ENCODE measurements around the gene HNRNPA3. TPM values are rescaled to one million over a fixed set of nuclear protein-coding genes. Genes with fewer than 3 reads are reported as not detected.

The HNRNPA3 gene
- total and polyA plus RNA-seq, 2 donors (not counting 1 experiment from before 2014, with no cell fraction given): 45.1 to 200 TPM

GRCh38 chr2:177261116-177262060, 48.8 kb downstream of the HNRNPA3 start:
- H2AFZ ChIP-seq (ENCODE audit: insufficient read depth, low read depth, low read length, poor library complexity, severe bottlenecking): no peak overlapping the region
- Mint-ChIP-seq H3K4me3 (peak overlapping the region; percentile 98), H3K27me3 (no peaks in the 10 kb centered on the region), H3K9me3 (ENCODE audit: insufficient read depth) (peaks cover 2% of the 10 kb centered on the region), H3K27ac (peak overlapping the region; percentile 38), H3K4me1 (peaks cover 61% of the 10 kb centered on the region)
- ATAC-seq (ENCODE audit: low read depth) (no peak), DNase-seq (no peak)
- peaks cover 0 to 4% of the 10 kb centered on the region in 2 experiments for H3K36me3 ChIP-seq (replicated peaks in 1 of 2; ENCODE audit: control extremely low read depth in 1 of 2, control insufficient read depth in 1 of 2, extremely low read depth in 1 of 2, insufficient read depth in 2 of 2, low read length in 1 of 2)
- intact Hi-C loops (cut with micrococcal nuclease): loop anchor here (5.0 kb wide), 2 partner anchors 131 to 156 kb away; partner anchors contain the start of gene AGPS
- TF ChIP-seq CTCF (IDR thresholded peaks at IDR 0.05): no peak
- TF ChIP-seq EZH2 (IDR thresholded peaks at IDR 0.05; ENCODE audit: borderline replicate concordance, insufficient read depth, low read depth, low read length, poor library complexity, severe bottlenecking): no peak
- WGBS (ENCODE audit: insufficient coverage): 40% methylated on average over 1 of the region's 5 CpGs
- peak overlapping the region; percentile 99 for H3K9ac ChIP-seq (ENCODE audit: low read length)
- H3K27me3 ChIP-seq (replicated peaks in 1 of 4; ENCODE audit: control extremely low read depth in 1 of 4, control insufficient read depth in 3 of 4, insufficient read depth in 4 of 4, low read length in 3 of 4): no peaks in the 10 kb centered on the region
- peaks cover 71% of the 10 kb centered on the region for H3K79me2 ChIP-seq (ENCODE audit: control insufficient read depth, insufficient read depth, low read length)
- H3K4me2 ChIP-seq (replicated peaks; ENCODE audit: low read depth, low read length, poor library complexity, severe bottlenecking): peak overlapping the region; percentile 91
- peaks cover 42 to 45% of the 10 kb centered on the region in 2 donors for H3K4me1 ChIP-seq (ENCODE audit: control insufficient read depth in 2 of 2, insufficient read depth in 2 of 2, low read length in 2 of 2)
- H3K27ac ChIP-seq (ENCODE audit: low read length in 2 of 2): peak overlapping the region in 1 of 2 donors; percentile 100
- peaks cover 0 to 4% (median 0%) of the 10 kb centered on the region in 3 donors for H3K9me3 ChIP-seq (ENCODE audit: control extremely low read depth in 1 of 3, control insufficient read depth in 2 of 3, insufficient read depth in 1 of 3, low read length in 2 of 3)
- ChIA-PET POLR2A (interaction anchor here (0.6 to 1.8 kb wide), 3 partner anchors 9 to 146 kb away, joined by 3 to 5 read pairs (median 3); no protein-coding TSS in a partner anchor), CTCF (interaction anchor here (1.8 to 5.8 kb wide), 3 partner anchors 34 to 97 kb away, joined by 5 to 40 read pairs (median 9); no protein-coding TSS in a partner anchor)
- H4K20me1 ChIP-seq (ENCODE audit: control insufficient read depth, insufficient read depth, low read length, poor library complexity, severe bottlenecking): peaks cover 59% of the 10 kb centered on the region
- H3K4me3 ChIP-seq (ENCODE audit: control extremely low read depth in 1 of 5, extremely low read depth in 1 of 5, insufficient read depth in 1 of 5, low read depth in 2 of 5, low read length in 4 of 5): peak overlapping the region in 4 of 5 experiments; percentile 21 to 97 (median 92)

All from B cell (primary cell).